ENCODE data around the gene SLC6A18.

DNA sequence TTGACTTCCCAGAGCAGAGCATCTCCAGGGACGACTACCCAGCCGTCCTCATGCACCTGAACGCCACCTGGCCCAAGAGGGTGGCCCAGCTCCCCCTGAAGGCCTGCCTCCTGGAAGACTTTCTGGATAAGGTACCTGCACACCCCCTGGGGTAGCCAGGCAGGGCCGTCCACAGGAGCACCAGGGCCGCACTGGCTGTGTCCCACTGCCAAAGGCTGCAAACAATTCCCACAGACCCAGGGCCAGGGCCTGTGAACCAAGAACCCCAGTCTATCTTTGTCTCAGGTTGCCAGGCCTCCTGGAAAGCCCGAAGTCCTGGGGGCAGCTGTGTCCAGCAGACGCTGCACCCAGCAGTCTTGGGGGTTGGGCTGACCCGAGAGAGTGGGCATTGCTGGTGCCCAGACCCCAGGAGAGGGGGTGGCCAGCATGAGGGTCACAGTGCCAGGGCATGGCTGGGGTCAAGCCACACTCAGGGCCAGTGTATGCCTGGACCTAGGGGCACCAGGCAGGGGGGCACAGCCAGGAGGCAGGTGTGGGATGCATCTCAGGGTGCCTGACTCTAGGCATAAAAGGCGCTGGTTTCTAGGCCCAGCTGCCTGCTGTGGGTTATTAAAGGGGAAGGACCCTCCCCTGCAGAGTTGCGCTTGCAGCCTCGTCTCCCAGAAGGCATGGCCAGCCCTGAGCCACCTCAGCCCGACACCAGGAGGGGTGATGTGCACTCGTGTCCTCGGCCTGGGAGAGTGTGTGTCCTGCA lies 17.7 kb downstream of the SLC6A18 start:
- TF ChIP-seq, protein P1, sequence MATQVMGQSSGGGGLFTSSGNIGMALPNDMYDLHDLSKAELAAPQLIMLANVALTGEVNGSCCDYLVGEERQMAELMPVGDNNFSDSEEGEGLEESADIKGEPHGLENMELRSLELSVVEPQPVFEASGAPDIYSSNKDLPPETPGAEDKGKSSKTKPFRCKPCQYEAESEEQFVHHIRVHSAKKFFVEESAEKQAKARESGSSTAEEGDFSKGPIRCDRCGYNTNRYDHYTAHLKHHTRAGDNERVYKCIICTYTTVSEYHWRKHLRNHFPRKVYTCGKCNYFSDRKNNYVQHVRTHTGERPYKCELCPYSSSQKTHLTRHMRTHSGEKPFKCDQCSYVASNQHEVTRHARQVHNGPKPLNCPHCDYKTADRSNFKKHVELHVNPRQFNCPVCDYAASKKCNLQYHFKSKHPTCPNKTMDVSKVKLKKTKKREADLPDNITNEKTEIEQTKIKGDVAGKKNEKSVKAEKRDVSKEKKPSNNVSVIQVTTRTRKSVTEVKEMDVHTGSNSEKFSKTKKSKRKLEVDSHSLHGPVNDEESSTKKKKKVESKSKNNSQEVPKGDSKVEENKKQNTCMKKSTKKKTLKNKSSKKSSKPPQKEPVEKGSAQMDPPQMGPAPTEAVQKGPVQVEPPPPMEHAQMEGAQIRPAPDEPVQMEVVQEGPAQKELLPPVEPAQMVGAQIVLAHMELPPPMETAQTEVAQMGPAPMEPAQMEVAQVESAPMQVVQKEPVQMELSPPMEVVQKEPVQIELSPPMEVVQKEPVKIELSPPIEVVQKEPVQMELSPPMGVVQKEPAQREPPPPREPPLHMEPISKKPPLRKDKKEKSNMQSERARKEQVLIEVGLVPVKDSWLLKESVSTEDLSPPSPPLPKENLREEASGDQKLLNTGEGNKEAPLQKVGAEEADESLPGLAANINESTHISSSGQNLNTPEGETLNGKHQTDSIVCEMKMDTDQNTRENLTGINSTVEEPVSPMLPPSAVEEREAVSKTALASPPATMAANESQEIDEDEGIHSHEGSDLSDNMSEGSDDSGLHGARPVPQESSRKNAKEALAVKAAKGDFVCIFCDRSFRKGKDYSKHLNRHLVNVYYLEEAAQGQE (IDR thresholded peaks at IDR 0.05; ENCODE audit: insufficient read depth in 1 of 2, low read depth in 2 of 2, low read length in 2 of 2): no peak
- no peak for TF ChIP-seq POLR2AphosphoS5 (IDR thresholded peaks at IDR 0.05; ENCODE audit: low read depth, low read length)
- no peak for TF ChIP-seq TAF1 (IDR thresholded peaks at IDR 0.05; ENCODE audit: borderline replicate concordance, insufficient read depth, low read length)

Data from PFSK-1 (cell line).